Progenitor cell of endocrine pancreas (in vitro differentiated cells): ENCODE measurements around the gene ALG3. TPM values are rescaled to one million over a fixed set of nuclear protein-coding genes. Genes with fewer than 3 reads are reported as not detected.

Experiments used
- DNase-seq: peaks from one replicate; pipeline ENCODE4 v3.0.0; 2021; ENCODE audit warnings: low spot score; ENCODE audit not compliant: unreplicated experiment
- H3K27ac Mint-ChIP-seq: 2 replicates; pipeline ENCODE4 v1.8.0; 2021; ENCODE audit warnings: mild to moderate bottlenecking, moderate library complexity, mixed read lengths
- H3K27me3 Mint-ChIP-seq: 2 replicates; pipeline ENCODE4 v1.8.0; 2021; ENCODE audit warnings: mixed read lengths
- H3K36me3 Mint-ChIP-seq: 2 replicates; pipeline ENCODE4 v1.8.0; 2022; ENCODE audit warnings: mixed read lengths; ENCODE audit not compliant: insufficient read depth
- H3K4me1 Mint-ChIP-seq: 2 replicates; pipeline ENCODE4 v1.8.0; 2021; ENCODE audit warnings: low read depth, mixed read lengths
- H3K4me3 Mint-ChIP-seq: 2 replicates; pipeline ENCODE4 v1.8.0; 2021; ENCODE audit warnings: low read depth, mild to moderate bottlenecking, moderate library complexity, mixed read lengths
- H3K9me3 Mint-ChIP-seq: 2 replicates; pipeline ENCODE4 v1.8.0; 2021; ENCODE audit warnings: low read depth, mixed read lengths
- CTCF ChIP-seq: fragments of 200-600 bp; sonication (generic); IDR thresholded peaks from one replicate; pipeline ENCODE4 v1.5.0; 2021; ENCODE audit warnings: antibody characterized with exemption, mild to moderate bottlenecking; ENCODE audit not compliant: unreplicated experiment
- total RNA-seq: library from RNA; stranded (reverse); gene quantifications from 2 replicates; pipeline ENCODE4 v1.2.1, GENCODE V29; 2021

Gene ALG3
- total RNA-seq, 1 donor from 2014 or later: 34.5 TPM

- no peak for TF ChIP-seq CTCF
- Mint-ChIP-seq H3K4me3 (no peak overlapping the region), H3K27me3 (peaks cover 31% of the 10 kb centered on the region), H3K36me3 (no peaks in the 10 kb centered on the region), H3K9me3 (no peaks in the 10 kb centered on the region), H3K27ac (no peak overlapping the region), H3K4me1 (no peaks in the 10 kb centered on the region)
- DNase-seq: no peak
Measured at GRCh38 chr3:184291044-184291737, 42.4 kb upstream of the ALG3 start.

GRCh38 chr3:184290331-184290730, 41.6 kb upstream of the ALG3 start:
- no peak for DNase-seq

GRCh38 chr3:184289426-184289938, 40.7 kb upstream of the ALG3 start:
- peaks cover 36% of the 10 kb centered on the region for H3K27me3 Mint-ChIP-seq
- no peaks in the 10 kb centered on the region for H3K36me3 Mint-ChIP-seq
- no peak overlapping the region for H3K27ac Mint-ChIP-seq
- DNase-seq: peak; percentile 23
- TF ChIP-seq CTCF: peak; percentile 60
- H3K4me3 Mint-ChIP-seq: no peak overlapping the region
- H3K9me3 Mint-ChIP-seq: no peaks in the 10 kb centered on the region
- H3K4me1 Mint-ChIP-seq: no peaks in the 10 kb centered on the region

More at GRCh38 chr3:184290331-184290730, 41.6 kb upstream of the ALG3 start:
- no peak for TF ChIP-seq CTCF
- Mint-ChIP-seq H3K36me3 (no peaks in the 10 kb centered on the region), H3K4me1 (no peaks in the 10 kb centered on the region), H3K4me3 (no peak overlapping the region), H3K9me3 (no peaks in the 10 kb centered on the region), H3K27me3 (peaks cover 38% of the 10 kb centered on the region), H3K27ac (no peak overlapping the region)

DNA sequence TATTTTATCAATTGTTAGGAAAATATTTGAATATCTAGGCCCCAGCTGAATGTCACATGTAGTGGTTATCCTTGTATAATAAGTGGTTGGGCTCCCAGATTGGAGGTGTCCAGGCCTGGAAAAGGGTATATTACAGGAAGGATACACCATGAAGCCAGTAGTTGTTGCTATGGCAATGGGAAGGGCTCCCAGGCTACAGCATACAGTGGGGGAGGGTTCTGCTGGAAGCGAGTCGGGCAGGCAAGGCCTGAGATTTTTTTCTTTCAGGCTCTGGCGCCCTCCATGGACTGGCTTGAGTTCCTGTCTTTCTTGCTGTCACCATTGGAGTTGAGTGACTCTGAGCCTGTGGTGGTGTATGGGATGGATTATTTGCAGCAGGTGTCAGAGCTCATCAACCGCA, 35.9 kb upstream of the ALG3 start:
- no peaks in the 10 kb centered on the region for H3K4me1 Mint-ChIP-seq
- DNase-seq: no peak
- TF ChIP-seq CTCF: peak; percentile 42
- no peak overlapping the region for H3K27ac Mint-ChIP-seq
- no peaks in the 10 kb centered on the region for H3K9me3 Mint-ChIP-seq
- H3K27me3 Mint-ChIP-seq: peaks cover 40% of the 10 kb centered on the region
- no peaks in the 10 kb centered on the region for H3K36me3 Mint-ChIP-seq
- no peak overlapping the region for H3K4me3 Mint-ChIP-seq

DNA sequence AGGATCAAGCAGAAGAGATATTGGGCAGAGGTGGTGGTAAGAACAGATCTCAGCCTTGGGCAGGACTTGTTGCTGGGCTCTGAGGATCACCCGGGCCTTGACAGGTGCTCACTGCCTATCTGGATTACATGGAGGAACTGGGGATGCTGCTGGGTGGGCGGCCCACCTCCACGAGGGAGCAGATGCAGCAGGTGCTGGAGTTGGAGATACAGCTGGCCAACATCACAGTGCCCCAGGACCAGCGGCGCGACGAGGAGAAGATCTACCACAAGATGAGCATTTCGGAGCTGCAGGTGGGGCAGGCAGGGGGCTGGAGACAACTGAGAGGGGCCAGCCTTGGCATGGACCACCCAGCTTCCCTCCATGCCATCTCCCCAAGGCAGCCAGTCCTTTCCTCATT, 34.9 kb upstream of the ALG3 start:
- H3K36me3 Mint-ChIP-seq: no peaks in the 10 kb centered on the region
- peaks cover 39% of the 10 kb centered on the region for H3K27me3 Mint-ChIP-seq
- DNase-seq: no peak
- H3K27ac Mint-ChIP-seq: no peak overlapping the region
- no peaks in the 10 kb centered on the region for H3K4me1 Mint-ChIP-seq
- TF ChIP-seq CTCF: no peak
- H3K4me3 Mint-ChIP-seq: no peak overlapping the region
- no peaks in the 10 kb centered on the region for H3K9me3 Mint-ChIP-seq
